ENCODE results near the gene KDM4C.

GRCh38 chr9:6984941-6985578 lies 227.3 kb downstream of the KDM4C start:
- TF ChIP-seq, protein P1, sequence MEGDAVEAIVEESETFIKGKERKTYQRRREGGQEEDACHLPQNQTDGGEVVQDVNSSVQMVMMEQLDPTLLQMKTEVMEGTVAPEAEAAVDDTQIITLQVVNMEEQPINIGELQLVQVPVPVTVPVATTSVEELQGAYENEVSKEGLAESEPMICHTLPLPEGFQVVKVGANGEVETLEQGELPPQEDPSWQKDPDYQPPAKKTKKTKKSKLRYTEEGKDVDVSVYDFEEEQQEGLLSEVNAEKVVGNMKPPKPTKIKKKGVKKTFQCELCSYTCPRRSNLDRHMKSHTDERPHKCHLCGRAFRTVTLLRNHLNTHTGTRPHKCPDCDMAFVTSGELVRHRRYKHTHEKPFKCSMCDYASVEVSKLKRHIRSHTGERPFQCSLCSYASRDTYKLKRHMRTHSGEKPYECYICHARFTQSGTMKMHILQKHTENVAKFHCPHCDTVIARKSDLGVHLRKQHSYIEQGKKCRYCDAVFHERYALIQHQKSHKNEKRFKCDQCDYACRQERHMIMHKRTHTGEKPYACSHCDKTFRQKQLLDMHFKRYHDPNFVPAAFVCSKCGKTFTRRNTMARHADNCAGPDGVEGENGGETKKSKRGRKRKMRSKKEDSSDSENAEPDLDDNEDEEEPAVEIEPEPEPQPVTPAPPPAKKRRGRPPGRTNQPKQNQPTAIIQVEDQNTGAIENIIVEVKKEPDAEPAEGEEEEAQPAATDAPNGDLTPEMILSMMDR (IDR thresholded peaks at IDR 0.05), result no peak
- TF ChIP-seq EZH2 (IDR thresholded peaks at IDR 0.05; ENCODE audit: borderline replicate concordance, insufficient read depth, low read depth, low read length, poor library complexity, severe bottlenecking), result no peak
